ENCODE data around the gene CRTC2.
"Not testable (repeated sequence)": the region's sequence is repeated elsewhere in the genome, so short reads cannot be mapped to it uniquely, and the experiment has no call there.

DNA sequence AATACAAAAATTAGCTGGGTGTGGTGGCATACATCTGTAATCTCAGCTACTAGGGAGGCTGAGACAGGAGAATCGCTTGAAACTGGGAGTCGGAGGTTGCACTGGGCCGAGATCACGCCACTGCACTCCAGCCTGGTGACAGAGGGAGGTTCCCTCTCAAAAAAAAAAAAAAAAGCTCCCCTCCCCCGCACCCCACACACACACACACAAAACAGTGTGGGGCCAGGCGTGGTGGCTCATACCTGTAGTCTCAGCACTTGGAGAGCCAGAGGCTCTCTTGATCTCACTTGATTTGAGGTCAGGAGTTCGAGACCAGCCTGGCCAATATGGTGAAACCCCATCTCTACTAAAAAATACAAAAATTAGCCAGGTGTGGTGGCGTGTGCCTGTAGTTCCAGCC is 52.5 kb downstream of the CRTC2 start:
- not testable (repeated sequence) for TF ChIP-seq POLR2A (IDR thresholded peaks at IDR 0.05; ENCODE audit: borderline replicate concordance, extremely low read depth, insufficient read depth, insufficient read length); CEBPB (IDR thresholded peaks at IDR 0.05; ENCODE audit: low read depth); POLR2AphosphoS5 (IDR thresholded peaks at IDR 0.05; ENCODE audit: low read depth, low read length); ZFX (IDR thresholded peaks at IDR 0.05); EZH2 (IDR thresholded peaks at IDR 0.05)
- TF ChIP-seq, protein P1, sequence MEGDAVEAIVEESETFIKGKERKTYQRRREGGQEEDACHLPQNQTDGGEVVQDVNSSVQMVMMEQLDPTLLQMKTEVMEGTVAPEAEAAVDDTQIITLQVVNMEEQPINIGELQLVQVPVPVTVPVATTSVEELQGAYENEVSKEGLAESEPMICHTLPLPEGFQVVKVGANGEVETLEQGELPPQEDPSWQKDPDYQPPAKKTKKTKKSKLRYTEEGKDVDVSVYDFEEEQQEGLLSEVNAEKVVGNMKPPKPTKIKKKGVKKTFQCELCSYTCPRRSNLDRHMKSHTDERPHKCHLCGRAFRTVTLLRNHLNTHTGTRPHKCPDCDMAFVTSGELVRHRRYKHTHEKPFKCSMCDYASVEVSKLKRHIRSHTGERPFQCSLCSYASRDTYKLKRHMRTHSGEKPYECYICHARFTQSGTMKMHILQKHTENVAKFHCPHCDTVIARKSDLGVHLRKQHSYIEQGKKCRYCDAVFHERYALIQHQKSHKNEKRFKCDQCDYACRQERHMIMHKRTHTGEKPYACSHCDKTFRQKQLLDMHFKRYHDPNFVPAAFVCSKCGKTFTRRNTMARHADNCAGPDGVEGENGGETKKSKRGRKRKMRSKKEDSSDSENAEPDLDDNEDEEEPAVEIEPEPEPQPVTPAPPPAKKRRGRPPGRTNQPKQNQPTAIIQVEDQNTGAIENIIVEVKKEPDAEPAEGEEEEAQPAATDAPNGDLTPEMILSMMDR (IDR thresholded peaks at IDR 0.05 in 2 of 3, conservative IDR thresholded peaks at IDR 0.05 in 1 of 3; ENCODE audit: borderline replicate concordance in 1 of 3, insufficient read depth in 1 of 3, low read depth in 2 of 3, low read length in 2 of 3), result not testable (repeated sequence)
